Measurements from ENCODE around the gene SYNGR3.

Gene SYNGR3

DNA sequence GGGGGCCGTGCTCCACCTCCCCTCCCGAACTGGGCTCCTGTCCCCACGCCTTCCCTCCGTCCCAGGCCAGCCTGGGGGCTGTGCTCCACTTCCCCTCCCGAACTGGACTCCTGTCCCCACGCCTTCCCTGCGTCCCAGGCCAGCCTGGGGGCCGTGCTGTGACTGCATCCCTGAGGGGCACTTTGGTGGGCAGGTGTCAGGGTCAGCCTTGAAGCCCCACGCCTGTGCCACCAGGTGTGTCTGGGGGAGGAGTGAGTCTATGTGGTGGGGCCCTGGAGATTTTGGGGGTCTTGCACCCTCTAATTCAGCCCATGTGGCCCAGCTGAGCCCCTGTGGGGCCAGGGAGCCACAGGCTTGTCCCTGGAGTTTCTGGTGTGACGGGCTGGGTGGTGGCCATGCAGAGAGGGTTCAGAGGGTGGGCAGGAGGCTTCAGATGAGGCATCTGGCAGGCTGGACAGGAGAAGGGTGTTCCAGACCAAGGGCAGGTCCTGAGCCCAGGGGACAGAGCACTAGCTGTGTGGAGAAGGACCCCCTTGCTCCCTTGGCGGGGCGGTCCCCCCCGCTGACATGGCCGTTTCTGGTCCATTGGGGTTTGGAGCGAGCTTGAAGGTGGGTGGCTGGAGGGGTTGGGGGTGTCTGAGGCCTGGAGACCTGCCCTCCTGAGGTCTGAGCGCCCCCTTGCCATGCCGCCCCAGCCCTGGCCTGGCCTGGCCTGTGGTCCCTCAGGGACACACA is 45.1 kb downstream of the SYNGR3 start:
- Histone ChIP-seq H3K27ac (ENCODE audit: low read depth, low read length, poor library complexity, severe bottlenecking) (no peak overlapping the region), H3K9ac (ENCODE audit: low read length) (no peak overlapping the region), H3K27me3 (ENCODE audit: insufficient read depth, low read length) (peaks cover 22% of the 10 kb centered on the region), H2AFZ (ENCODE audit: low read length) (no peak overlapping the region), H3K9me2 (ENCODE audit: low read depth, low read length) (no peaks in the 10 kb centered on the region), H3F3A (ENCODE audit: insufficient read depth, low read length) (no peaks in the 10 kb centered on the region), H3K9me3 (ENCODE audit: low read length) (no peaks in the 10 kb centered on the region), H3K4me1 (ENCODE audit: insufficient read depth, low read length, severe bottlenecking) (no peaks in the 10 kb centered on the region), H3K36me3 (ENCODE audit: insufficient read depth, low read length) (no peaks in the 10 kb centered on the region), H4K20me1 (ENCODE audit: insufficient read depth, low read length) (no peaks in the 10 kb centered on the region), H3K79me2 (ENCODE audit: insufficient read depth, low read length) (no peaks in the 10 kb centered on the region), H3K4me2 (ENCODE audit: low read length) (no peak overlapping the region), H3K4me3 (ENCODE audit: low read depth, low read length, poor library complexity, severe bottlenecking) (no peak overlapping the region)
- TF ChIP-seq, protein P1, sequence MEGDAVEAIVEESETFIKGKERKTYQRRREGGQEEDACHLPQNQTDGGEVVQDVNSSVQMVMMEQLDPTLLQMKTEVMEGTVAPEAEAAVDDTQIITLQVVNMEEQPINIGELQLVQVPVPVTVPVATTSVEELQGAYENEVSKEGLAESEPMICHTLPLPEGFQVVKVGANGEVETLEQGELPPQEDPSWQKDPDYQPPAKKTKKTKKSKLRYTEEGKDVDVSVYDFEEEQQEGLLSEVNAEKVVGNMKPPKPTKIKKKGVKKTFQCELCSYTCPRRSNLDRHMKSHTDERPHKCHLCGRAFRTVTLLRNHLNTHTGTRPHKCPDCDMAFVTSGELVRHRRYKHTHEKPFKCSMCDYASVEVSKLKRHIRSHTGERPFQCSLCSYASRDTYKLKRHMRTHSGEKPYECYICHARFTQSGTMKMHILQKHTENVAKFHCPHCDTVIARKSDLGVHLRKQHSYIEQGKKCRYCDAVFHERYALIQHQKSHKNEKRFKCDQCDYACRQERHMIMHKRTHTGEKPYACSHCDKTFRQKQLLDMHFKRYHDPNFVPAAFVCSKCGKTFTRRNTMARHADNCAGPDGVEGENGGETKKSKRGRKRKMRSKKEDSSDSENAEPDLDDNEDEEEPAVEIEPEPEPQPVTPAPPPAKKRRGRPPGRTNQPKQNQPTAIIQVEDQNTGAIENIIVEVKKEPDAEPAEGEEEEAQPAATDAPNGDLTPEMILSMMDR (IDR thresholded peaks at IDR 0.05; ENCODE audit: low read length), result no peak
- no peak for TF ChIP-seq EZH2 (IDR thresholded peaks at IDR 0.05; ENCODE audit: borderline replicate concordance, low read length)

DNA sequence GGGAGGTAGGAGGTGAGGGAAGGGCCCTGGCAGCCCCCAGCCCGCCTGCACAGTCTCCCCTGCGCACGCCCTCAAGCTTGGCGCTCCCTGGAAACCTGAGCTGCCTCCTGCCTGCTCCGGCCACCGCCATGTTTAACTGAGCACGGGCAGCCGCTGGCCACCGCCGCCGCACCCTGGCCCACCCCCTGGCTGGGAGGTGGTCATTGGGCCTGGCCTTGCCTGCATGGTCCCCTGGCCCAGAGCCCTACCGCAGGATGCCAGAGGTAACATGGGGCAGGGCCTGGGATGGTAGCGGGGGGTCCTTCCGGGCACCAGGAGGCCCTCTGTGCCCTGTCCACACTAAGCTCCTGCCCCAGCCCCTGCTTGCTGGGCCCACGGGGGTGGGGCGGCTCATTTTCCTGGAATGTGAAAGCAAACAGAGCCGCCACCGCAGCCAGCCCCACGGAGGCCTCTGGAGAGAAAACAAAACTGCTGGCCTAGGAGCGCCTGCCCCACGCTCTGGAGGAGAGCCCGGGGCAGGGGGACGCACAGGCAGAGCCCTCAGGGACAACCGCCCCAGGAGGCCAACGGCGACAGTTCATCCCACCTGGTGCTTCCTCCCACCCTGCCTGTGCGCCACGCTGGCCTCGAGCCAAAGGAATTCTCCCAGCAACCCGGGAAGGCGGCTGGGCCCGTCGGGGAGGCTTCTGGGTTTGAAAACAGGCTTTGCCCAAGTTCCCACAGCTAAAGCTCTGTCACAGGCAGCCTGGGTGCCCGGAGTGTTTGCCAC is 45.8 kb downstream of the SYNGR3 start:
- Histone ChIP-seq H2AFZ (ENCODE audit: low read length) (no peak overlapping the region), H3K4me2 (ENCODE audit: low read length) (no peak overlapping the region), H3K27me3 (ENCODE audit: insufficient read depth, low read length) (peaks cover 20% of the 10 kb centered on the region), H3K9me3 (ENCODE audit: low read length) (no peaks in the 10 kb centered on the region), H3K79me2 (ENCODE audit: insufficient read depth, low read length) (no peaks in the 10 kb centered on the region), H3K36me3 (ENCODE audit: insufficient read depth, low read length) (no peaks in the 10 kb centered on the region), H3F3A (ENCODE audit: insufficient read depth, low read length) (no peaks in the 10 kb centered on the region), H3K4me1 (ENCODE audit: insufficient read depth, low read length, severe bottlenecking) (no peaks in the 10 kb centered on the region), H4K20me1 (ENCODE audit: insufficient read depth, low read length) (no peaks in the 10 kb centered on the region), H3K9ac (ENCODE audit: low read length) (no peak overlapping the region), H3K9me2 (ENCODE audit: low read depth, low read length) (no peaks in the 10 kb centered on the region), H3K4me3 (ENCODE audit: low read depth, low read length, poor library complexity, severe bottlenecking) (no peak overlapping the region), H3K27ac (ENCODE audit: low read depth, low read length, poor library complexity, severe bottlenecking) (no peak overlapping the region)
- no peak for TF ChIP-seq EZH2 (IDR thresholded peaks at IDR 0.05; ENCODE audit: borderline replicate concordance, low read length)
- TF ChIP-seq, protein P1 (IDR thresholded peaks at IDR 0.05; ENCODE audit: low read length), result no peak

DNA sequence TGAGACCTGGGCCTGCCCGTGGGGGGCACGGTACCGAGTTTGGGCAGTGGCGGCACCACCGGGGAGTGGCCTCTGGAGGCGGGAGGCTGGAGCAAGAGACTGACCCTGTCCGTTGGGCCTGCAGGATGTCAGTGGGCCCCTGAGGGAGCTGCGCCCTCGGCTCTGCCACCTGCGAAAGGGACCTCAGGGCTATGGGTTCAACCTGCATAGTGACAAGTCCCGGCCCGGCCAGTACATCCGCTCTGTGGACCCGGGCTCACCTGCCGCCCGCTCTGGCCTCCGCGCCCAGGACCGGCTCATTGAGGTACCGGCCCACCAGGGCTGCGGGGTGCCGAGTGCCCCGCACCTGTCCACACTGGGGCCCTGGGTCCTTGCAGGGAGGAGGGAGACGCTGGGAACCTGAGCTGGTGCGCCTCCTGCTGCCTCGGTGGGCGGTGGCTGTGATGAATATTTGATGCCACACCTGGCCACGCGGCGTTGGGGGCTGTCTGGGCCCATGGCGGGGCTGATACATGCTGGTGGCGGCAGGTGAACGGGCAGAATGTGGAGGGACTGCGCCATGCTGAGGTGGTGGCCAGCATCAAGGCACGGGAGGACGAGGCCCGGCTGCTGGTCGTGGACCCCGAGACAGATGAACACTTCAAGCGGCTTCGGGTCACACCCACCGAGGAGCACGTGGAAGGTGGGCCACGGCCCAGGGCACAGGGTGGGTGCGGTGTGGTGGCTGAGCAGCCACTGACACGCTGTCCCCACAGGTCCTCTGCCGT is 46.6 kb downstream of the SYNGR3 start:
- no peak for TF ChIP-seq EZH2 (IDR thresholded peaks at IDR 0.05; ENCODE audit: borderline replicate concordance, low read length)
- TF ChIP-seq, protein P1 (IDR thresholded peaks at IDR 0.05; ENCODE audit: low read length), result no peak
- no peaks in the 10 kb centered on the region for H4K20me1 ChIP-seq (ENCODE audit: insufficient read depth, low read length)
- H3K27ac ChIP-seq (ENCODE audit: low read depth, low read length, poor library complexity, severe bottlenecking), result no peak overlapping the region
- no peaks in the 10 kb centered on the region for H3K9me2 ChIP-seq (ENCODE audit: low read depth, low read length)
- H3K4me1 ChIP-seq (ENCODE audit: insufficient read depth, low read length, severe bottlenecking), result no peaks in the 10 kb centered on the region
- H2AFZ ChIP-seq (ENCODE audit: low read length), result no peak overlapping the region
- H3K36me3 ChIP-seq (ENCODE audit: insufficient read depth, low read length), result no peaks in the 10 kb centered on the region
- H3K9ac ChIP-seq (ENCODE audit: low read length), result no peak overlapping the region
- no peak overlapping the region for H3K4me3 ChIP-seq (ENCODE audit: low read depth, low read length, poor library complexity, severe bottlenecking)
- no peak overlapping the region for H3K4me2 ChIP-seq (ENCODE audit: low read length)
- peaks cover 12% of the 10 kb centered on the region for H3K27me3 ChIP-seq (ENCODE audit: insufficient read depth, low read length)
- no peaks in the 10 kb centered on the region for H3K9me3 ChIP-seq (ENCODE audit: low read length)
- no peaks in the 10 kb centered on the region for H3K79me2 ChIP-seq (ENCODE audit: insufficient read depth, low read length)
- H3F3A ChIP-seq (ENCODE audit: insufficient read depth, low read length), result no peaks in the 10 kb centered on the region

Data from OCI-LY1 (cell line).